Glomerular endothelial cell (primary cell): ENCODE data around the gene CBFA2T2. TPM values are rescaled to one million over a fixed set of nuclear protein-coding genes. Genes with fewer than 3 reads are reported as not detected.
"Not testable (repeated sequence)": the region's sequence is repeated elsewhere in the genome, so short reads cannot be mapped to it uniquely, and the experiment has no call there.

Experiments
- DNase-seq: peaks from one replicate; pipeline ENCODE4 v3.0.0-alpha.2; 2011; ENCODE audit warnings: low read depth, low spot score; ENCODE audit errors: extremely low read depth
- total RNA-seq: library from RNA; depleted of rRNA; stranded (reverse); fragments of >200 nt; gene quantifications from 2 replicates; pipeline ENCODE4 v1.2.3, GENCODE V29; 2015

Gene CBFA2T2
- total RNA-seq, 1 donor from 2014 or later: 14.9 TPM

GRCh38 chr20:33501000-33501399, 11.1 kb downstream of the CBFA2T2 start:
- DNase-seq: no peak

GRCh38 chr20:33503564-33503963, 13.7 kb downstream of the CBFA2T2 start:
- DNase-seq: no peak

GRCh38 chr20:33506576-33506975, 16.7 kb downstream of the CBFA2T2 start:
- no peak for DNase-seq

GRCh38 chr20:33507461-33507860, 17.6 kb downstream of the CBFA2T2 start:
- DNase-seq: no peak

- not testable (repeated sequence) for DNase-seq
Measured at GRCh38 chr20:33508015-33508414, 18.1 kb downstream of the CBFA2T2 start.

- DNase-seq: not testable (repeated sequence)
Measured at GRCh38 chr20:33509057-33509456, 19.2 kb downstream of the CBFA2T2 start.

- DNase-seq: not testable (repeated sequence)
Measured at GRCh38 chr20:33511876-33512275, 22.0 kb downstream of the CBFA2T2 start.

GRCh38 chr20:33515569-33516216, 25.8 kb downstream of the CBFA2T2 start:
- DNase-seq: no peak

GRCh38 chr20:33516882-33517281, 27.0 kb downstream of the CBFA2T2 start:
- no peak for DNase-seq

- DNase-seq: peak; percentile 51
Measured at GRCh38 chr20:33518071-33518470, 28.2 kb downstream of the CBFA2T2 start.

GRCh38 chr20:33521461-33521860, 31.6 kb downstream of the CBFA2T2 start:
- no peak for DNase-seq

GRCh38 chr20:33522256-33522820, 32.4 kb downstream of the CBFA2T2 start:
- no peak for DNase-seq

GRCh38 chr20:33524261-33524660, 34.4 kb downstream of the CBFA2T2 start:
- no peak for DNase-seq

- DNase-seq: no peak
Measured at GRCh38 chr20:33526769-33527168, 36.9 kb downstream of the CBFA2T2 start.

- no peak for DNase-seq
Measured at GRCh38 chr20:33531047-33531877, 41.4 kb downstream of the CBFA2T2 start.

- no peak for DNase-seq
Measured at GRCh38 chr20:33531885-33532284, 42.0 kb downstream of the CBFA2T2 start.

- no peak for DNase-seq
Measured at GRCh38 chr20:33532753-33533459, 43.0 kb downstream of the CBFA2T2 start.

- not testable (repeated sequence) for DNase-seq
Measured at GRCh38 chr20:33535717-33536116, 45.8 kb downstream of the CBFA2T2 start.

- DNase-seq: no peak
Measured at GRCh38 chr20:33537608-33538007, 47.7 kb downstream of the CBFA2T2 start.

- DNase-seq: no peak
Measured at GRCh38 chr20:33539129-33539528, 49.2 kb downstream of the CBFA2T2 start.

GRCh38 chr20:33540427-33540826, 50.5 kb downstream of the CBFA2T2 start:
- DNase-seq: no peak
